Osteocyte (in vitro differentiated cells): ENCODE data around the gene ITGA11. TPM values are rescaled to one million over a fixed set of nuclear protein-coding genes. Genes with fewer than 3 reads are reported as not detected.
A peak's percentile ranks its signal among the peaks of the same experiment; 100 is the strongest.

Experiments
- DNase-seq: peaks from one replicate; pipeline ENCODE4 v3.0.0; 2021; ENCODE audit warnings: mixed read lengths; ENCODE audit not compliant: unreplicated experiment; ENCODE audit errors: extremely low spot score
- H3K27ac Mint-ChIP-seq: one replicate; pipeline ENCODE4 v1.8.0; 2021; ENCODE audit warnings: mild to moderate bottlenecking, mixed read lengths; ENCODE audit not compliant: unreplicated experiment
- H3K27me3 Mint-ChIP-seq: one replicate; pipeline ENCODE4 v1.8.0; 2021; ENCODE audit warnings: mixed read lengths; ENCODE audit not compliant: unreplicated experiment
- H3K36me3 Mint-ChIP-seq: one replicate; pipeline ENCODE4 v1.8.0; 2021; ENCODE audit warnings: mixed read lengths; ENCODE audit not compliant: unreplicated experiment
- H3K4me1 Mint-ChIP-seq: one replicate; pipeline ENCODE4 v1.8.0; 2021; ENCODE audit warnings: mixed read lengths; ENCODE audit not compliant: unreplicated experiment
- H3K4me3 Mint-ChIP-seq: one replicate; pipeline ENCODE4 v1.8.0; 2021; ENCODE audit warnings: mild to moderate bottlenecking, moderate library complexity, mixed read lengths; ENCODE audit not compliant: unreplicated experiment
- H3K9me3 Mint-ChIP-seq: one replicate; pipeline ENCODE4 v1.8.0; 2021; ENCODE audit warnings: mixed read lengths; ENCODE audit not compliant: unreplicated experiment
- total RNA-seq: library from RNA; stranded (reverse); gene quantifications from 2 replicates; pipeline ENCODE4 v1.2.1, GENCODE V29; 2021
- TF ChIP-seq, protein P1 (sequence below): fragments of 200-600 bp; sonication (generic); IDR thresholded peaks from 2 replicates; pipeline ENCODE4 v1.5.0; 2021; ENCODE audit warnings: antibody characterized with exemption, mild to moderate bottlenecking, moderate library complexity

The ITGA11 gene
- total RNA-seq, 1 donor from 2014 or later: 1,149 TPM

DNA sequence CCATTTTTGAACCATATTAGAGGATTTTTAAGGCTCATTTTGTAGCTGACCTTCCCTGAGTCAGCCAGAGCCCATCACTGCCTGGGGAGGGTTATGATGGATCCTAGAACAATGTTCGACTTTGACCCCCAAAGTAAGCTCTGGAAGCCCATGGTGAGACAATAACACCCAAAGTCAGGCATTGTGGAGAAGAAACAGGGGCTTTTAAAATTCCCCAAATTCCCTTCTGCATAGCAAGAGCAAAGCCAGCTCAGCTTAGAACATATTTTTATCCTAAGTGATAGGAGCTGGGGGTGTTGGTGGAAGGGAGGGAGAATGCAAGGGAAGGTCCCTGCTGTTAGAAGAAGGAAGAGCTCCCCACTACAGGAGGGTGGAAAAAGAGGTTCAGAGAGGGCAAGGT, 4.0 kb downstream of the ITGA11 start:
- no peaks in the 10 kb centered on the region for H3K9me3 Mint-ChIP-seq
- H3K4me1 Mint-ChIP-seq: peaks cover 83% of the 10 kb centered on the region
- peak overlapping the region; percentile 86 for H3K4me3 Mint-ChIP-seq
- DNase-seq: no peak
- peak overlapping the region; percentile 91 for H3K27ac Mint-ChIP-seq
- H3K27me3 Mint-ChIP-seq: no peaks in the 10 kb centered on the region
- TF ChIP-seq, protein P1, sequence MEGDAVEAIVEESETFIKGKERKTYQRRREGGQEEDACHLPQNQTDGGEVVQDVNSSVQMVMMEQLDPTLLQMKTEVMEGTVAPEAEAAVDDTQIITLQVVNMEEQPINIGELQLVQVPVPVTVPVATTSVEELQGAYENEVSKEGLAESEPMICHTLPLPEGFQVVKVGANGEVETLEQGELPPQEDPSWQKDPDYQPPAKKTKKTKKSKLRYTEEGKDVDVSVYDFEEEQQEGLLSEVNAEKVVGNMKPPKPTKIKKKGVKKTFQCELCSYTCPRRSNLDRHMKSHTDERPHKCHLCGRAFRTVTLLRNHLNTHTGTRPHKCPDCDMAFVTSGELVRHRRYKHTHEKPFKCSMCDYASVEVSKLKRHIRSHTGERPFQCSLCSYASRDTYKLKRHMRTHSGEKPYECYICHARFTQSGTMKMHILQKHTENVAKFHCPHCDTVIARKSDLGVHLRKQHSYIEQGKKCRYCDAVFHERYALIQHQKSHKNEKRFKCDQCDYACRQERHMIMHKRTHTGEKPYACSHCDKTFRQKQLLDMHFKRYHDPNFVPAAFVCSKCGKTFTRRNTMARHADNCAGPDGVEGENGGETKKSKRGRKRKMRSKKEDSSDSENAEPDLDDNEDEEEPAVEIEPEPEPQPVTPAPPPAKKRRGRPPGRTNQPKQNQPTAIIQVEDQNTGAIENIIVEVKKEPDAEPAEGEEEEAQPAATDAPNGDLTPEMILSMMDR: no peak
- H3K36me3 Mint-ChIP-seq: peaks cover 51% of the 10 kb centered on the region

DNA sequence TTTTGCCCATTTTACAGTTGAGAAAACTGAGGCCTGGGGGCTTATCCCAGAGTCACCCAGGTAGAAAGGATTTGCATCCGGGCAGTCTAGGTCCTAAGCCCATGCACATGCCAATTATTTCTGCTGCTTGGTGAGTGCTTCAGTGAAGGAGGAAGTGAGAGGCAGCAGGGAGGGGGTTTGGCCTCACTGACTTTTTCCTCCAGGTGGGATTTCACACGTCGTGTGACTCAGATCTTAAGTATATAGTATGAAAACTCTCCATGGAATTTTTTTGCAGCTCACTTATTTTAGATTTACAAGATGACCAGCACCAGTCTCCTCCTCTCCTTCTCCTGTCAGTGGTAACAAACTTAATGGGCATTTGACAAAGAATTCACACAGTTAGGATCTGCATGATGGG, 4.6 kb downstream of the ITGA11 start:
- Mint-ChIP-seq H3K4me1 (peaks cover 83% of the 10 kb centered on the region), H3K27ac (peak overlapping the region; percentile 91), H3K27me3 (no peaks in the 10 kb centered on the region), H3K4me3 (peak overlapping the region; percentile 86), H3K36me3 (peaks cover 57% of the 10 kb centered on the region), H3K9me3 (no peaks in the 10 kb centered on the region)
- no peak for DNase-seq
- TF ChIP-seq, protein P1: no peak

DNA sequence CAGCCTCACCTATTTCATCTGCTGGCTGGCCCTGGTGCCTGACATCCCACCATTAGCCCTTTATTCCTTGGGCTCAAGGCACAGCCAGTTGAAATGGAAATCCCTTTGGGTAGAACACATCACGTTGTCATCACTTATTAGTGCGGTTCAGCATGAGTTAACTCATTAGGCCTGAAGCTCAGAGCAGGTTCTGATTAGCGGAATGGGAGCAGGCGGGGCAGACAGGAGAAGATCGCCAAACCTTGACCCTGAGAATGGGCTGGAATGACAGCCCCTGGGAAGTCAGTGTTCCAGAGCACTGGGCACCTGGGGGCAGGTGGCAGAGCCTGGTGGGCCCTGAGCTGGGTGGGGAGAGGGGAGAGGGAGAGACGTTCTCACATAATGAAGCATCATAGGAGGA, 5.8 kb downstream of the ITGA11 start:
- Mint-ChIP-seq H3K27me3 (no peaks in the 10 kb centered on the region), H3K9me3 (no peaks in the 10 kb centered on the region), H3K4me1 (peaks cover 93% of the 10 kb centered on the region), H3K27ac (peak overlapping the region; percentile 54), H3K4me3 (peak overlapping the region; percentile 45), H3K36me3 (peaks cover 63% of the 10 kb centered on the region)
- TF ChIP-seq, protein P1: no peak
- DNase-seq: no peak

DNA sequence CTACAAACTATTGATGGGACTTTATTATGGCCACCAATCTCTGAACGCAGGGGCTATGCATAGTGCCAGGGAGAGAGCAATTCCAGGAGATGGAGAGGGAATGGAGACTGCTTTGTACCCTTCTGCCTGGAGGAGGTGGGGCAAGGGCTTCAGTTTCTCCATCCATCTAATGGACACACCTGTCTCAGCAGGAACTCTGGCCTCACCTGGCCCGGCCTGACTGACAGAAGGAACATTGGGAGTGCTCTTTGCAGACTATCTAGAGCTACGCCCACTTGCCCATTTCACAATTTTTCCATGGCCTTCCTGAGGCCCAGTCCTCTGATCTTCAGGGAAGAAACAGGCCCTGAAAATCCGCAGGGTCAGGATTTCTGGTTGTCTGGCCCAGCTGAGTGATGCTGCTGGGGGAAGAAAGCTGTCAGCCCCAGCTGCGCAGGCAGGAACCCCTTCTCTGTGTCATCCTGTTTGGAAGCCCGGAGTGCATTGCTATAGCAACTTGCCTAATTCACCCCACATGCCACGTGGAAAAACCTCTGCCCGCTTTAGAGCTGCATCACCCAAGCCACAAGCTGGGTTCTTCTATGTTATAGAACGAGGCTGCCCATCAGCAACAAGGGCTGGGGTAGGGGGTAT, 6.4 kb downstream of the ITGA11 start:
- Mint-ChIP-seq H3K27ac (peak overlapping the region; percentile 93), H3K4me1 (peaks cover 96% of the 10 kb centered on the region), H3K36me3 (peaks cover 63% of the 10 kb centered on the region), H3K27me3 (no peaks in the 10 kb centered on the region), H3K4me3 (no peak overlapping the region), H3K9me3 (no peaks in the 10 kb centered on the region)
- no peak for DNase-seq
- TF ChIP-seq, protein P1: no peak

DNA sequence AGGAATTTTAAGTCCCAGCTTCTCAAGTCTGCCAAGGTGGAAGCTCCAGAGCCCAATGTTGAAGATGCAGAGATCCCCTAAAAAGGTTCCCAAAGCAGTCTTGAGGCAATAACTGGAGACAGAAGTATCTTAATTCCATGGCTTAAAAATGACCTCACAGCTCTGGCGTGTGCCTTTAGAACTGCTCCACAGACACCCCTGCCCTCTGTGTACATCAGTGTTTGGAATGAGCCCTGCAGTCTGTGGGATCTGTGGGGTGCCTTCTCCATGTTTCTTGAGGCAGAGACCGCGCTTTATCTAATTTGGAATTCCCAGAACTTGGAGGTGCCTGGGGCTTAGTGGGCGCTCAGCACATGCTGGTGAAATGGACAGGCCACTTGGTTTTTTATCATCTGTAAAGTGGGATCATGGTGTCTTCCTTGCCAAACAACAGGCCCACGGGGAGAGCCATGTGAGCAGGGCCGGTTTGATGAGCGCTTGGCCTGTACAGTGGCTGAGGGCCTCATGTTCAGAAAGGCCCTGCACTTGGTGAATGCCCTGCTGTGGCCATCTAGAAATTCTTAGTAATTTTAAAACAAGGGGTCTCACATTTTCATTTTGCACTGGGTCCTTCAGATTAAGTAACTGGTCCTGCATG, 7.1 kb downstream of the ITGA11 start:
- peak overlapping the region; percentile 93 for H3K27ac Mint-ChIP-seq
- H3K9me3 Mint-ChIP-seq: no peaks in the 10 kb centered on the region
- peak overlapping the region; percentile 22 for H3K4me3 Mint-ChIP-seq
- H3K36me3 Mint-ChIP-seq: peaks cover 62% of the 10 kb centered on the region
- TF ChIP-seq, protein P1: no peak
- no peaks in the 10 kb centered on the region for H3K27me3 Mint-ChIP-seq
- DNase-seq: no peak
- peaks cover 99% of the 10 kb centered on the region for H3K4me1 Mint-ChIP-seq
